ENCODE measurements around the gene SNX9. TPM values are rescaled to one million over a fixed set of nuclear protein-coding genes. Genes with fewer than 3 reads are reported as not detected.

The SNX9 gene
- total RNA-seq, 1 donor from 2014 or later: 28.6 TPM

Small RNAs within 50 kb of the gene (small RNA-seq; reads per million reads assigned to genes)
- gene HSPE1P26 (ENCODE audit: low replicate concordance) (not detected), gene RNU6-786P (ENCODE audit: low replicate concordance) (not detected)

Other genes with a start within 250 kb of the SNX9 start
- 7.4 TPM for gene SYNJ2, start 158.6 kb downstream of the SNX9 start, total RNA-seq

All from skin of body (tissue), 2 donors.